ENCODE results near the gene VEPH1.

- TF ChIP-seq EZH2 (IDR thresholded peaks at IDR 0.05; ENCODE audit: insufficient read depth, poor library complexity, severe bottlenecking) (no peak), EZH2phosphoT487 (IDR thresholded peaks at IDR 0.05; ENCODE audit: insufficient read depth, low read depth) (no peak)
These were observed 208.7 kb downstream of the VEPH1 start for GRCh38 chr3:157294491-157294890.

Data from GM23248 (cell line).